ENCODE data around the gene TEDC1.

Gene TEDC1

GRCh38 chr14:105453847-105454246 is 37.2 kb upstream of the TEDC1 start:
- no peaks in the 10 kb centered on the region for H4K20me1 ChIP-seq (ENCODE audit: insufficient read depth, low read length)
- no peaks in the 10 kb centered on the region for H3K27me3 ChIP-seq (replicated peaks; ENCODE audit: insufficient read depth, low read length)
- no peaks in the 10 kb centered on the region for H3K9me3 ChIP-seq (replicated peaks; ENCODE audit: insufficient read depth, low read length)
- TF ChIP-seq EZH2 (optimal IDR thresholded peaks at IDR 0.05; ENCODE audit: low read depth, low read length) (no peak), EZH2phosphoT487 (IDR thresholded peaks at IDR 0.05; ENCODE audit: low read length) (no peak)
- TF ChIP-seq, protein P1, sequence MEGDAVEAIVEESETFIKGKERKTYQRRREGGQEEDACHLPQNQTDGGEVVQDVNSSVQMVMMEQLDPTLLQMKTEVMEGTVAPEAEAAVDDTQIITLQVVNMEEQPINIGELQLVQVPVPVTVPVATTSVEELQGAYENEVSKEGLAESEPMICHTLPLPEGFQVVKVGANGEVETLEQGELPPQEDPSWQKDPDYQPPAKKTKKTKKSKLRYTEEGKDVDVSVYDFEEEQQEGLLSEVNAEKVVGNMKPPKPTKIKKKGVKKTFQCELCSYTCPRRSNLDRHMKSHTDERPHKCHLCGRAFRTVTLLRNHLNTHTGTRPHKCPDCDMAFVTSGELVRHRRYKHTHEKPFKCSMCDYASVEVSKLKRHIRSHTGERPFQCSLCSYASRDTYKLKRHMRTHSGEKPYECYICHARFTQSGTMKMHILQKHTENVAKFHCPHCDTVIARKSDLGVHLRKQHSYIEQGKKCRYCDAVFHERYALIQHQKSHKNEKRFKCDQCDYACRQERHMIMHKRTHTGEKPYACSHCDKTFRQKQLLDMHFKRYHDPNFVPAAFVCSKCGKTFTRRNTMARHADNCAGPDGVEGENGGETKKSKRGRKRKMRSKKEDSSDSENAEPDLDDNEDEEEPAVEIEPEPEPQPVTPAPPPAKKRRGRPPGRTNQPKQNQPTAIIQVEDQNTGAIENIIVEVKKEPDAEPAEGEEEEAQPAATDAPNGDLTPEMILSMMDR (IDR thresholded peaks at IDR 0.05; ENCODE audit: low read length): no peak
- DNase-seq: no peak
- no peaks in the 10 kb centered on the region for H3K9me2 ChIP-seq (replicated peaks; ENCODE audit: insufficient read depth, low read length)
- no peak overlapping the region for H3K4me3 ChIP-seq (ENCODE audit: low read length)
- no peak overlapping the region for H3K27ac ChIP-seq (ENCODE audit: low read length)
- no peak overlapping the region for H3K4me2 ChIP-seq (ENCODE audit: low read depth, low read length)
- H3F3A ChIP-seq (ENCODE audit: insufficient read depth, low read length): no peaks in the 10 kb centered on the region
- no peak overlapping the region for H3K9ac ChIP-seq (ENCODE audit: low read length)
- no peaks in the 10 kb centered on the region for H3K79me2 ChIP-seq (ENCODE audit: low read length)
- H3K36me3 ChIP-seq (replicated peaks; ENCODE audit: insufficient read depth, low read length): no peaks in the 10 kb centered on the region
- H3K4me1 ChIP-seq (ENCODE audit: low read length): no peaks in the 10 kb centered on the region
- no peak overlapping the region for H2AFZ ChIP-seq (ENCODE audit: low read length)

DNA sequence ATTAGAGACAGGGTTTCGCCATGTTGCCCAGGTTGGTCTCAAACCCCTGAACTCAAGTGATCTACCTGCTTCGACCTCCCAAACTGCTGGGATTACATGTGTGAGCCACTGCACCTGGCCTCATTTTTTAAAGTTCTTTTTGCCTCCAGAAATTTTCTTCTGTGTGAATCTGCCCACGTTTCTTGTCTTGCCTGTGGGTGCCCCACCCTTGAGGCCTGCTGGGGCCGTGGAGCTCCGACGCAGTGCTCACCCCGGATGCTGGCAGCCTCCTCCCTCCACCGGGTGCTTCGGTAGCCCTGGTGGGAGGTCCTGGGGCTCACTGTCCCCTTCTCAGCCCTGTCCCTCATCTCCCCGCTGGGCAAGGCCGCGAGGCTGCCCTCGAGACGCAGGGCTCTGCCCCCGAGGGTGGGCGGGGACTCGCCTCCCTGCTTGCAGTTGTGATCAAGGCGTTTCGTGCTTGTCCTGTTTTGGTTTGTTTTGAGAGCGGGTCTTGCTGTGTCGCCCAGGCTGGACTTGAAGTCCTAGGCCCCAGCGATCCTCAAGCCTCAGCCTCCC is 35.9 kb upstream of the TEDC1 start:
- Histone ChIP-seq H3F3A (ENCODE audit: insufficient read depth, low read length) (no peaks in the 10 kb centered on the region), H3K4me3 (ENCODE audit: low read length) (no peak overlapping the region), H3K9ac (ENCODE audit: low read length) (no peak overlapping the region), H3K9me3 (replicated peaks; ENCODE audit: insufficient read depth, low read length) (no peaks in the 10 kb centered on the region), H2AFZ (ENCODE audit: low read length) (no peak overlapping the region), H3K4me1 (ENCODE audit: low read length) (no peaks in the 10 kb centered on the region), H3K27me3 (replicated peaks; ENCODE audit: insufficient read depth, low read length) (no peaks in the 10 kb centered on the region), H3K27ac (ENCODE audit: low read length) (no peak overlapping the region), H3K4me2 (ENCODE audit: low read depth, low read length) (no peak overlapping the region), H4K20me1 (ENCODE audit: insufficient read depth, low read length) (no peaks in the 10 kb centered on the region), H3K9me2 (replicated peaks; ENCODE audit: insufficient read depth, low read length) (no peaks in the 10 kb centered on the region), H3K36me3 (replicated peaks; ENCODE audit: insufficient read depth, low read length) (no peaks in the 10 kb centered on the region), H3K79me2 (ENCODE audit: low read length) (no peaks in the 10 kb centered on the region)
- TF ChIP-seq, protein P1 (IDR thresholded peaks at IDR 0.05; ENCODE audit: low read length): no peak
- TF ChIP-seq EZH2 (optimal IDR thresholded peaks at IDR 0.05; ENCODE audit: low read depth, low read length) (no peak), EZH2phosphoT487 (IDR thresholded peaks at IDR 0.05; ENCODE audit: low read length) (no peak)
- DNase-seq: no peak

DNA sequence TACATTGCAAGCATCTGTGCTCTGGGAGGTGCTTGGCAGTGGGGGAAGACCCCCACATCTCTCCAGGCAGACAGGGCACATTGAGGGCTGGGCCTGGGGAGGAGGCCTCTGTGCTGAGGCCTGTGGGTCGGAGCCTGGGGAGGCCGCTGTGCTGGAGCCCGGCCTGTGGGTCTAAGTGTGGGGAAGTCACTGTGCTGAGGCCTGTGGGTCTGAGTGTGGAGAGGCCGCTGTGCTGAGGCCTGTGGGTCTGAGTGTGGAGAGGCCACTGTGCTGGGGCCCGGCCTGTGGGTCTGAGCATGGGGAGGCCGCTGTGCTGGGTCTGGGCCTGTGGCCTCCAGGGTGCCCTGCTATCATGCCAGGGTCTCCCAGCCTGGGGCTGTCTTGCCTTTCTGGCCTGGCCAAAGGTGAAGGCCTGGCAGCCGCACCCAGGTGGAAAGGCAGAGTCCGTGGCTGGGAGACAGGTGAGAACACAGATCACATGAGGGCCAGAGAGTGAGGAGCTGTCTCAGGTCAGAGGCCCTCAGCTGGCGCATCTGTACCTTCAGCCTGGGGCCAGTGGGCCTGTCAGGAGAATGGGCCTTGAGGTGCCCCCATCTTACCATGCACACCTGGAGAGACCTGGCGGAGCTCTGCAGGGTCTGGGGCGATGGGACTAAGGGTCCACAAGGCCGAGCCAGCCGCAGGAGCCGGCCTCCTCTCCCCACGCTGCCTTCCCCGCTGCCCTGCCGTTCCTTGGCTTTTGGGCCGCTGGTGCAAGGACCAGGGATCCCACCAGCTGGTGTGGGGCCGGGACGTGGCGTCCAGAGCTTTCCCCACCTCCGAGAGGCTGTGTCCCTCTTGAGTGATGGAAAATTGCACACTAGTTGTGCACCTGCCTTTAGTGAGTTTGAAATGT is 35.0 kb upstream of the TEDC1 start:
- Histone ChIP-seq H3K36me3 (replicated peaks; ENCODE audit: insufficient read depth, low read length) (no peaks in the 10 kb centered on the region), H3K27ac (ENCODE audit: low read length) (no peak overlapping the region), H4K20me1 (ENCODE audit: insufficient read depth, low read length) (no peaks in the 10 kb centered on the region), H3F3A (ENCODE audit: insufficient read depth, low read length) (no peaks in the 10 kb centered on the region), H3K27me3 (replicated peaks; ENCODE audit: insufficient read depth, low read length) (no peaks in the 10 kb centered on the region), H3K4me2 (ENCODE audit: low read depth, low read length) (no peak overlapping the region), H3K79me2 (ENCODE audit: low read length) (no peaks in the 10 kb centered on the region), H3K9ac (ENCODE audit: low read length) (no peak overlapping the region), H3K9me2 (replicated peaks; ENCODE audit: insufficient read depth, low read length) (no peaks in the 10 kb centered on the region), H3K9me3 (replicated peaks; ENCODE audit: insufficient read depth, low read length) (no peaks in the 10 kb centered on the region), H3K4me3 (ENCODE audit: low read length) (no peak overlapping the region), H3K4me1 (ENCODE audit: low read length) (no peaks in the 10 kb centered on the region), H2AFZ (ENCODE audit: low read length) (no peak overlapping the region)
- no peak for DNase-seq
- TF ChIP-seq EZH2 (optimal IDR thresholded peaks at IDR 0.05; ENCODE audit: low read depth, low read length): no peak
